ENCODE results near the gene TRPC4.
A peak's percentile ranks its signal among the peaks of the same experiment; 100 is the strongest.

TRPC4 gene

DNA sequence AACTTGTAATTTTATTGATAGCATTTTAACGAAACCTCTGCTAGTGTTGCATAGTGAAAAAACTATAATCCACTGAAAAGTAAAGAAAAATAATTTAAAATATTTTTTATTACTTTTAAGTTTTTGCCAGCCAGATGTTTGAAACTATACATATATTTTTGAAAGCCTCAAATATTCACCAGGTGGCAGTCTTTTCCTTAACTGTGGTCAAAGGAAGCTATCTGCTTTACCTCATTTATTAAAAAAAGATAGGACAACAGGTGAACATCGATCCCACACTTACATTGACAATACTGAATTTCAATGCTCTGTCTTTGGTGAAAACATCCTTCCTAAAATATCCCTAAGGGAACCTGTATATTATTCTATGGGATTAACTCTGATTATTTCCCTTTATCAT, 100.5 kb downstream of the TRPC4 start:
- no peak for DNase-seq (ENCODE audit: low read depth)
- H3K4me3 ChIP-seq (ENCODE audit: low read depth, low read length) = no peak overlapping the region
- TF ChIP-seq, protein P1, sequence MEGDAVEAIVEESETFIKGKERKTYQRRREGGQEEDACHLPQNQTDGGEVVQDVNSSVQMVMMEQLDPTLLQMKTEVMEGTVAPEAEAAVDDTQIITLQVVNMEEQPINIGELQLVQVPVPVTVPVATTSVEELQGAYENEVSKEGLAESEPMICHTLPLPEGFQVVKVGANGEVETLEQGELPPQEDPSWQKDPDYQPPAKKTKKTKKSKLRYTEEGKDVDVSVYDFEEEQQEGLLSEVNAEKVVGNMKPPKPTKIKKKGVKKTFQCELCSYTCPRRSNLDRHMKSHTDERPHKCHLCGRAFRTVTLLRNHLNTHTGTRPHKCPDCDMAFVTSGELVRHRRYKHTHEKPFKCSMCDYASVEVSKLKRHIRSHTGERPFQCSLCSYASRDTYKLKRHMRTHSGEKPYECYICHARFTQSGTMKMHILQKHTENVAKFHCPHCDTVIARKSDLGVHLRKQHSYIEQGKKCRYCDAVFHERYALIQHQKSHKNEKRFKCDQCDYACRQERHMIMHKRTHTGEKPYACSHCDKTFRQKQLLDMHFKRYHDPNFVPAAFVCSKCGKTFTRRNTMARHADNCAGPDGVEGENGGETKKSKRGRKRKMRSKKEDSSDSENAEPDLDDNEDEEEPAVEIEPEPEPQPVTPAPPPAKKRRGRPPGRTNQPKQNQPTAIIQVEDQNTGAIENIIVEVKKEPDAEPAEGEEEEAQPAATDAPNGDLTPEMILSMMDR (conservative IDR thresholded peaks at IDR 0.05; ENCODE audit: low read depth, low read length) = peak; percentile 41

DNA sequence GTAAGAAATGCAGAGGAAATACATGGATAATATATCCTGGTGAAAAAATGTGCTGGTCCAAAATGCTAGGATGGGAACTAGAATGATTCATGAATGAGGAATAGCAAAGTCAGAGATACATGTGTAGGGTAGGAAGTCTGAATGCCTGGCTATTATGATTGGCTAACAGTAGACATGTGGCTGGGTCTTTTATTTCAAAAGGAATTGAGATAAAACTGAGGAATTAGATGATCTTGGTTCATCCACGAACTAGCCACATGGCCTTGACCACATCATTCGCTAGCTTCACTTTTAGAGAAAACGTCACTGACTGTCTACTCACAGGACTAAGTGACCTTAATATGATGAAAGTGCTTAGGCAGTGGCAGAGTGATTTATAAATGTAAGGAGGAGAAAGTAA, 103.1 kb downstream of the TRPC4 start:
- H3K4me3 ChIP-seq (ENCODE audit: low read depth, low read length) = no peak overlapping the region
- no peak for DNase-seq (ENCODE audit: low read depth)
- TF ChIP-seq, protein P1 (conservative IDR thresholded peaks at IDR 0.05; ENCODE audit: low read depth, low read length) = no peak

DNA sequence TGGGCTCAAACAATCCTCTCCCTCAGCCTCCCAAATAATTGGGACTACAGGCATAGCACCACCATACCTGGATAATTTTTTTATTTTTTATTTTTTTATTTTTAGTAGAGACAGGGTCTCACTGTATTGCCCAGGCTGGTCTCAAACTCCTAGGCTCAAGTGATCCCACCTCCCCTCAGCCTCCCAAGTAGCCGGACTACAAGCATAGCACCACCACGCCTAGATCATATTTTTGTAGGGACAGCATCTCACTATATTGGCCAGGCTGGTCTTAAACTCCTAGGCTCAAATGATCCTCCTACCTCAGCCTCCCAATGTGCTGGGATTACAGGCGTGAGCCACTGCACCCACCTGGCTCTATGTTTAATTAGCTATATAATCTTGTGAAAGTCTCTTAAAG, 114.2 kb downstream of the TRPC4 start:
- no peak for DNase-seq (ENCODE audit: low read depth)
- TF ChIP-seq, protein P1 (conservative IDR thresholded peaks at IDR 0.05; ENCODE audit: low read depth, low read length) = no peak
- H3K4me3 ChIP-seq (ENCODE audit: low read depth, low read length) = no peak overlapping the region

DNA sequence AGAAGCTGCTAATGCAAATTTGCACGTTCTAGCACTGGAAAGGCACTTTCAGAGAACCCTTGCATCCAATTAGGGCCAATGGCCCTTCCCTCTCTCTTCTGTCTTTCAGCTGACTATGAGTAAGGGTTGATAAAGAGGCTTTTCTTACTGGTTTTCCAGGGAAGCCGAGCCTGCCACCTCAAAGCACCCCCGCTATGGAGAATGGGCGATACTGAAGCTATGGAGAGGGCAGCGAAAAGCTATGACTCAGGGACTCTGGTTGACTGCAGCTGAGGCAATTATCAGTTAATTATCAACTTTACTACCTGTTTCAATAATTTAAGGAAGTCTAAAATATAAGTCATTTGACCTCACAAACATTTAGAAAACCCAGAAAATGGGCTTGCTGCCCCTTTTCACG, 115.8 kb downstream of the TRPC4 start:
- no peak overlapping the region for H3K4me3 ChIP-seq (ENCODE audit: low read depth, low read length)
- TF ChIP-seq, protein P1 (conservative IDR thresholded peaks at IDR 0.05; ENCODE audit: low read depth, low read length) = no peak
- DNase-seq (ENCODE audit: low read depth) = no peak

DNA sequence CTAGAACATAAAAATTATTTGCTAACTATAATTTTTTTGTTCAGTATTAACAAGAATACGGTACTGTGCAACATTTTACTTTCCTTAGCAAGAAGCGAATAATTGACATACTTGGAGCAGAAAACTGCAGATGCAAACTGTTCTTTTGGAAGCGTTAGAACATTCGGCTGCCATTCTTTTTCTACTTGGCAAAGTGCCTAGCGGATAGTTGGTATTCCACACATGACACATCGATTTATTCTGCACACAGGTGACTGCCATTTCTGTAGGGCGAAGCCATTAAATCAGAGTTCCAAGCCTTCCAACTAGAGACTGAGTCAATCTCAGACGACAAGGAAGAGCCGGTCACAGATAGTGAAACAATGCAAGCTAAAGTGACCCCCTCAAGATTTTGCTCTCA, 117.4 kb downstream of the TRPC4 start:
- TF ChIP-seq, protein P1 (conservative IDR thresholded peaks at IDR 0.05; ENCODE audit: low read depth, low read length) = no peak
- no peak for DNase-seq (ENCODE audit: low read depth)
- H3K4me3 ChIP-seq (ENCODE audit: low read depth, low read length) = no peak overlapping the region

DNA sequence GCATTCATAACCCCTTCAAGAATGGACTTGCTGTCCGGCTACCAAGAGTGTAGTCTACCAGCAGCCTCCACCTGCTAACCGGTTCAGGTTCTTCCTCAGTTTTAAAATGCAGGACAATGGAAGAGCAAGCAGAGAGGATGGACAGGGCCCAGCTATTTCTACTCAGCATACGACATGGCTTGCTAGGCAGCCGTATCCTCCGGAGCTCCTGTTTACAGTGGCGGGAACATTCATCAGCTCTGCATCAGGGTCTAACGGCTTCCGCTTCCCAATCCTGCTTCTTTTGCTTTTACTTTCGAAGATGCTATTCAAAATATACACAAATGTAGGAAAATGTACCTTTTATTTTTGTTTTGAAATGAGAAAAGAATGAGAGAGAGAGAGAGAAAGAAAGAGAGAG, 118.5 kb downstream of the TRPC4 start:
- H3K4me3 ChIP-seq (ENCODE audit: low read depth, low read length) = no peak overlapping the region
- TF ChIP-seq, protein P1 (conservative IDR thresholded peaks at IDR 0.05; ENCODE audit: low read depth, low read length) = no peak
- no peak for DNase-seq (ENCODE audit: low read depth)

DNA sequence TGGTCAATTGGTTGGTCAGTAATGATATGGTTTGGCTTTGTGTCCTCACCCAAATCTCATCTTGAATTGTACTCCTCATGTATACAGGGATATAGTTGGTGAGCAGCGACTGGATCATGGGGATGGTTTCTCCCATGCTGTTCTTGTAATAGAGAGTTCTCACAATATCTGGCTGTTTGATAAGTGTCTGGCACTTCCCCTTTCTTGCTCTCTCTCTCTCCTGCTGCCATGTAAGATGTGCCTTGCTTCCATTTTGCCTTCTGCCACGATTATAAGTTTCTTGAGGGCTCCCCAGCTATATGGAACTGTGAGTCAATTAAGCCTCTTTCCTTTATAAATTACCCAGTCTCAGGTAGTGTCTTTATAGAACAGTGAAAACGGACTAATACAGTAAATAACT, 120.7 kb downstream of the TRPC4 start:
- TF ChIP-seq, protein P1 (conservative IDR thresholded peaks at IDR 0.05; ENCODE audit: low read depth, low read length) = no peak
- H3K4me3 ChIP-seq (ENCODE audit: low read depth, low read length) = no peak overlapping the region
- DNase-seq (ENCODE audit: low read depth) = no peak
